Osteoblast (primary cell): ENCODE measurements around the gene CKM. TPM values are rescaled to one million over a fixed set of nuclear protein-coding genes. Genes with fewer than 3 reads are reported as not detected.

Experiments
- DNase-seq: peaks from one replicate; pipeline ENCODE4 v3.0.0; 2011; ENCODE audit warnings: low spot score, mixed read lengths; ENCODE audit not compliant: insufficient read length; ENCODE audit errors: missing footprints
- H2AFZ ChIP-seq: 2 replicates; pipeline ENCODE4 v1.6.0; 2011; ENCODE audit warnings: mild to moderate bottlenecking, low read length
- H3K27ac ChIP-seq: 2 replicates; pipeline ENCODE4 v1.5.1; 2011; ENCODE audit warnings: mild to moderate bottlenecking, low read depth, low read length, moderate library complexity
- H3K27me3 ChIP-seq: 2 replicates; pipeline ENCODE4 v1.6.0; 2012; ENCODE audit warnings: mild to moderate bottlenecking, control low read depth, inconsistent platforms, low read length, moderate library complexity; ENCODE audit not compliant: insufficient read depth
- H3K36me3 ChIP-seq: 2 replicates; pipeline ENCODE4 v1.5.1; 2011; ENCODE audit warnings: mild to moderate bottlenecking, low read length, control low read depth, moderate library complexity; ENCODE audit not compliant: insufficient read depth
- H3K4me1 ChIP-seq: 2 replicates; pipeline ENCODE4 v1.5.1; 2011; ENCODE audit warnings: mild to moderate bottlenecking, low read length, control low read depth, moderate library complexity; ENCODE audit not compliant: insufficient read depth
- H3K4me2 ChIP-seq: 2 replicates; pipeline ENCODE4 v1.6.0; 2011; ENCODE audit warnings: mild to moderate bottlenecking, low read length; ENCODE audit not compliant: insufficient read depth
- H3K4me3 ChIP-seq: fragments of 200-600 bp; sonication (generic); 3 replicates; pipeline ENCODE4 v1.5.1; 2012; ENCODE audit warnings: mild to moderate bottlenecking, low read length, inconsistent platforms; ENCODE audit not compliant: insufficient read depth
- H3K79me2 ChIP-seq: 2 replicates; pipeline ENCODE4 v1.6.0; 2012; ENCODE audit warnings: mild to moderate bottlenecking, low read length, control low read depth, inconsistent platforms; ENCODE audit not compliant: insufficient read depth
- H3K9me3 ChIP-seq: 2 replicates; pipeline ENCODE4 v1.5.1; 2011; ENCODE audit warnings: low read depth, low read length, control low read depth
- H4K20me1 ChIP-seq: 2 replicates; pipeline ENCODE4 v1.6.0; 2012; ENCODE audit warnings: mild to moderate bottlenecking, low read length, control low read depth; ENCODE audit not compliant: insufficient read depth
- total RNA-seq: library from RNA; depleted of rRNA; stranded (reverse); fragments of >200 nt; gene quantifications from 2 replicates; pipeline ENCODE4 v1.2.3, GENCODE V29; 2012
- TF ChIP-seq, protein P1 (sequence below): IDR thresholded peaks from 2 replicates; pipeline ENCODE4 v1.5.1; 2011; ENCODE audit warnings: mild to moderate bottlenecking, low read depth, low read length, moderate library complexity; ENCODE audit errors: extremely low read depth

The CKM gene
- total RNA-seq, 1 donor, result 0.36 TPM

DNA sequence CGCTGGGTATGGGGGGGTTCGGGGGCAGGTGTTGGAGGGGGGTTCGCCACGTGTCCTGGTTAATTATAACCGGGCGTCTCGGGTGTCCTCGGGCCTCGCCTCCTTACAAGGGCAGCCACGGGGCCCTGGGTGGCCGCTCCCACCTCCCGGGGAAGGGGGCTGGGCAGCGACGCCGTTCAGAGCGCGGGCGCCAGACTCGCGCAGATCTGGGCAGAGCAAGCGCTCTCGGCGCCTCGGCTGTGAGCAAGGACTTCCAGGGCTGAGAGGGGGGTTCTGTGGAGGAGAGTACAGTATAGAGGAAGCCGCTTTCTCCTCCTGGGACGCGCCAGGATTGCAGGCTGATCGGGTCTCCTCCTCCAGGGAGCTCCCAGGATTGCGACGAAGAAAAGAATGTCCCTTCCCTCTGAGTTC lies 1.0 kb upstream of the CKM start:
- H3K4me2 ChIP-seq, result peak overlapping the region; percentile 76
- no peaks in the 10 kb centered on the region for H3K36me3 ChIP-seq
- peaks cover 13% of the 10 kb centered on the region for H3K4me1 ChIP-seq
- peak overlapping the region; percentile 50 for H3K4me3 ChIP-seq
- H3K9me3 ChIP-seq, result no peaks in the 10 kb centered on the region
- TF ChIP-seq, protein P1, sequence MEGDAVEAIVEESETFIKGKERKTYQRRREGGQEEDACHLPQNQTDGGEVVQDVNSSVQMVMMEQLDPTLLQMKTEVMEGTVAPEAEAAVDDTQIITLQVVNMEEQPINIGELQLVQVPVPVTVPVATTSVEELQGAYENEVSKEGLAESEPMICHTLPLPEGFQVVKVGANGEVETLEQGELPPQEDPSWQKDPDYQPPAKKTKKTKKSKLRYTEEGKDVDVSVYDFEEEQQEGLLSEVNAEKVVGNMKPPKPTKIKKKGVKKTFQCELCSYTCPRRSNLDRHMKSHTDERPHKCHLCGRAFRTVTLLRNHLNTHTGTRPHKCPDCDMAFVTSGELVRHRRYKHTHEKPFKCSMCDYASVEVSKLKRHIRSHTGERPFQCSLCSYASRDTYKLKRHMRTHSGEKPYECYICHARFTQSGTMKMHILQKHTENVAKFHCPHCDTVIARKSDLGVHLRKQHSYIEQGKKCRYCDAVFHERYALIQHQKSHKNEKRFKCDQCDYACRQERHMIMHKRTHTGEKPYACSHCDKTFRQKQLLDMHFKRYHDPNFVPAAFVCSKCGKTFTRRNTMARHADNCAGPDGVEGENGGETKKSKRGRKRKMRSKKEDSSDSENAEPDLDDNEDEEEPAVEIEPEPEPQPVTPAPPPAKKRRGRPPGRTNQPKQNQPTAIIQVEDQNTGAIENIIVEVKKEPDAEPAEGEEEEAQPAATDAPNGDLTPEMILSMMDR, result no peak
- peak; percentile 72 for DNase-seq
- no peaks in the 10 kb centered on the region for H3K79me2 ChIP-seq
- no peaks in the 10 kb centered on the region for H4K20me1 ChIP-seq
- H2AFZ ChIP-seq, result peak overlapping the region; percentile 68
- H3K27me3 ChIP-seq, result peaks cover 4% of the 10 kb centered on the region
- H3K27ac ChIP-seq, result no peak overlapping the region

DNA sequence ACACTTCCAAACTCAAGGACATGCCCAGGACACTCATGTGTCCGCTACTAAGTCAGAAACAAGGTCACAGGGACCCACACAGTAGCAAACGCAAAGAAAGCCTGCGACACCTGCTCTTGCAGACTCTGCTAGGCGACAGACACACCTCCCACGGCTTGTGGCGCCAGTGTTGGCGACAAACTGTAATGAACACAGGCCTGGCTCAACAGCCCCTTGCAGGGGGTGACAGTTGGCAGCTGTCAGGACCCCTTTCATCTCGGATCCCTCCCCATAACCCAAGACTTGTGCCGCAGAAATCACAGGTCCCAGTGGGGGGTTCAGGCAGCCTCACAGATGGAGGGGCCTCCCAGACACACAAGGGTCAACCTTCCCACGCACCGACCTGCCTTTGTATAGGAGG lies 364 bp downstream of the CKM start:
- H2AFZ ChIP-seq, result no peak overlapping the region
- H3K9me3 ChIP-seq, result no peaks in the 10 kb centered on the region
- H3K4me3 ChIP-seq, result no peak overlapping the region
- H4K20me1 ChIP-seq, result no peaks in the 10 kb centered on the region
- peaks cover 4% of the 10 kb centered on the region for H3K27me3 ChIP-seq
- H3K79me2 ChIP-seq, result no peaks in the 10 kb centered on the region
- peaks cover 13% of the 10 kb centered on the region for H3K4me1 ChIP-seq
- TF ChIP-seq, protein P1, result no peak
- no peak overlapping the region for H3K27ac ChIP-seq
- H3K36me3 ChIP-seq, result no peaks in the 10 kb centered on the region
- H3K4me2 ChIP-seq, result no peak overlapping the region
- DNase-seq, result peak; percentile 53

DNA sequence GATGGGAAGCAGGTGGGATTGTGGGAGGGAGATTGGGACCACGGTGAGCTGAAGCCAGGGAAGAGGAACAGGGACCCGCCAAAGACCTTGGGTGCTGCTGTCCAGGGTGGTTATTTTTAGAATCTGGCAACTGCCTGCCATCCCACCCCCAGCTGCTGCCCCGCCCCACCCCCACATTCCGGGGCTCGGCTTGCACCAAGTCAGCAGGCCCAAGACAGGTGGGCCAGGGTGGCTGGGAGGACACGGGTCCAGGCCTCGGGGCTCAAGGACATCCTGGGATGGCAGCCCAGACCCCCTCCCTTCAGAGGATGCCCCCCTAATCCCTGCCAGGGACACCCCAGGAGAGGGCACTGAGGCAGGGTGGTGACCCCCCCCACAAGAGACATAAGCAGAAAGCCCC lies 827 bp downstream of the CKM start:
- TF ChIP-seq, protein P1, result no peak
- Histone ChIP-seq H3K36me3 (no peaks in the 10 kb centered on the region), H3K79me2 (no peaks in the 10 kb centered on the region), H3K4me2 (no peak overlapping the region), H3K4me3 (no peak overlapping the region), H3K4me1 (peaks cover 13% of the 10 kb centered on the region), H4K20me1 (no peaks in the 10 kb centered on the region), H3K27ac (no peak overlapping the region), H3K27me3 (peaks cover 4% of the 10 kb centered on the region), H3K9me3 (no peaks in the 10 kb centered on the region), H2AFZ (no peak overlapping the region)
- DNase-seq, result peak; percentile 78

DNA sequence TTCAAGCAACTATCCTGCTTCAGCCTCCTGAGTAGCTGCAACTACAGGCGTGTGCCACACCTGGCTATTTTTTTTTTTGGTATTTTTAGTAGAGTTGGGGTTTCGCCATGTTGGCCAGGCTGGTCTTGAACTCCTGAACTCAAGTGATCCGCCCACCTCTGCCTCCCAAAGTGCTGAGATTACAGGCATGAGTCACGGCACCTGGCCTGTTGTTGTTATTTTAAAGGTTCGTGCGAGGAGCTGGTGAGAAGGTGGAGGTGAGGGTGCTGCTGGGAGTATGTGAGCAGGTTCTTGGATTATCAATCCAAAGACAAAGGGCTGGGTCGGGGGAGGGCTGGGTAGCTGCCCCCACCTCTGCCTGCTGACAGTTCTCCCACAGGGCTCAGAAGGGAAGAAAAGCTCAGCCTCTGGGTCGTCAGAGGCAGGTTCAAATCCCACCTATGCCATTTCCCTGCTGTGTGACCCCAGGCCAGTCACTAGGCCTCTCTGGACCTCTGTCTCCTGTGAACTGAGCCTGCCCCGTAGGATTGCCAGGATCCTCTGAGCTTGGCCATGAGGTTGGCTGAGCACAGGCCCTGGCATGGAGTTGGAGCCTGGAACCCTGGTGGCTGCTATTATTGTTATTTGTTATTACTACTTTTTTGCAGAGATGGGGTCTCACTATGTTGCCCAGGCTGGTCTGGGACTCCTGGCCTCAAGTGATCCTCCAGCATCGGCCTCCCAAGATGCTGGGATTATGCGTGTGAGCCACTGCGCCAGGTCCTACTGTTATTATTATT lies 1.5 kb downstream of the CKM start:
- peaks cover 10% of the 10 kb centered on the region for H3K4me1 ChIP-seq
- no peak overlapping the region for H2AFZ ChIP-seq
- peak; percentile 69 for DNase-seq
- no peaks in the 10 kb centered on the region for H3K9me3 ChIP-seq
- no peak overlapping the region for H3K4me3 ChIP-seq
- TF ChIP-seq, protein P1, result no peak
- no peaks in the 10 kb centered on the region for H4K20me1 ChIP-seq
- no peak overlapping the region for H3K4me2 ChIP-seq
- no peaks in the 10 kb centered on the region for H3K36me3 ChIP-seq
- no peak overlapping the region for H3K27ac ChIP-seq
- H3K79me2 ChIP-seq, result no peaks in the 10 kb centered on the region
- peaks cover 7% of the 10 kb centered on the region for H3K27me3 ChIP-seq
